ENCODE results near the gene NHEJ1. TPM values are rescaled to one million over a fixed set of nuclear protein-coding genes. Genes with fewer than 3 reads are reported as not detected.

The NHEJ1 gene
- polyA plus RNA-seq, 1 of the 3 experiments (the other 2 are of a cell fraction) = 16.3 TPM

GRCh38 chr2:219157396-219157795, 3.2 kb downstream of the NHEJ1 start:
- Histone ChIP-seq H3K9ac (no peak overlapping the region), H3K9me2 (no peaks in the 10 kb centered on the region), H3K27me3 (ENCODE audit: insufficient read depth) (no peaks in the 10 kb centered on the region), H3K27ac (ENCODE audit: low read depth in 2 of 2, low read length in 1 of 2) (no peak overlapping the region), H3K36me3 (replicated peaks in 1 of 2; ENCODE audit: control insufficient read depth in 1 of 2, insufficient read depth in 2 of 2, low read length in 1 of 2) (peaks cover 16 to 27% of the 10 kb centered on the region in 2 experiments), H3K9me3 (no peaks in the 10 kb centered on the region), H3K4me1 (ENCODE audit: control insufficient read depth in 1 of 2, insufficient read depth in 2 of 2, low read depth in 1 of 2, low read length in 1 of 2) (peaks cover 0 to 11% of the 10 kb centered on the region in 2 experiments; a peak in 1 of 4 replicates), H3K4me3 (ENCODE audit: low read depth in 2 of 2, low read length in 1 of 2) (no peak overlapping the region), H3K79me2 (ENCODE audit: insufficient read depth) (peaks cover 2% of the 10 kb centered on the region; the same call in 1 of the 2 replicates), H4K20me1 (ENCODE audit: insufficient read depth) (no peaks in the 10 kb centered on the region), H3K4me2 (no peak overlapping the region), H3F3A (replicated peaks; ENCODE audit: insufficient read depth) (peaks cover 17% of the 10 kb centered on the region), H2AFZ (ENCODE audit: low read depth) (no peak overlapping the region)
- WGBS (ENCODE audit: low lambda C conversion rate) = 87% methylated on average over 8 of the region's 8 CpGs
- no peak for TF ChIP-seq ZBTB33 (IDR thresholded peaks at IDR 0.05; ENCODE audit: borderline replicate concordance, low read depth)
- no peak for TF ChIP-seq EP300 (IDR thresholded peaks at IDR 0.05; ENCODE audit: borderline replicate concordance in 1 of 2, low read depth in 1 of 2, low read length in 1 of 2)
- no peak for TF ChIP-seq RFX5 (IDR thresholded peaks at IDR 0.05; ENCODE audit: low read length)
- no peak for TF ChIP-seq CTCF (IDR thresholded peaks at IDR 0.05)
- no peak for TF ChIP-seq ELF1 (IDR thresholded peaks at IDR 0.05)
- TF ChIP-seq RXRA (IDR thresholded peaks at IDR 0.05; ENCODE audit: borderline replicate concordance, low read depth) = no peak
- no peak for TF ChIP-seq MEF2A (IDR thresholded peaks at IDR 0.05; ENCODE audit: borderline replicate concordance, low read depth)
- TF ChIP-seq GABPA (IDR thresholded peaks at IDR 0.05; ENCODE audit: low read depth) = no peak
- TF ChIP-seq PBX3 (IDR thresholded peaks at IDR 0.05) = no peak
- no peak for TF ChIP-seq SMC3 (IDR thresholded peaks at IDR 0.05; ENCODE audit: low read depth, low read length)
- TF ChIP-seq TCF12 (IDR thresholded peaks at IDR 0.05) = no peak
- TF ChIP-seq USF2 (IDR thresholded peaks at IDR 0.05; ENCODE audit: borderline replicate concordance, low read depth, low read length) = no peak
- TF ChIP-seq TEAD4 (IDR thresholded peaks at IDR 0.05; ENCODE audit: borderline replicate concordance, insufficient read depth) = no peak
- no peak for TF ChIP-seq CHD2 (IDR thresholded peaks at IDR 0.05; ENCODE audit: low read length, partially characterized antibody)
- no peak for TF ChIP-seq POLR2AphosphoS5 (IDR thresholded peaks at IDR 0.05; ENCODE audit: low read depth, low read length)
- no peak for DNase-seq
- ChIA-PET CTCF (interaction anchor here (0.9 to 14.9 kb wide), 11 partner anchors 16 to 302 kb away, joined by 3 to 205 read pairs (median 31); partner anchors contain the start of genes CNPPD1, FEV, IHH and SLC23A3), POLR2A (no interaction called here)
